ENCODE data around the gene CLCN6.

- TF ChIP-seq GATA3 (IDR thresholded peaks at IDR 0.05; ENCODE audit: low read depth, low read length), result no peak
- no peak for TF ChIP-seq GATA2 (IDR thresholded peaks at IDR 0.05; ENCODE audit: low read depth, low read length)
Observed at GRCh38 chr1:11764115-11764514, 41.9 kb upstream of the CLCN6 start.

Measured in SH-SY5Y (cell line).